ENCODE data around the gene UCP2. TPM values are rescaled to one million over a fixed set of nuclear protein-coding genes. Genes with fewer than 3 reads are reported as not detected.

The UCP2 gene
- total RNA-seq, 2 donors from 2014 or later: 21.6 to 30.2 TPM

Other genes with a start within 250 kb of the UCP2 start
- gene RAB6A, start 221.8 kb downstream of the UCP2 start, total RNA-seq: 100 to 1,000 TPM; 100 to 134 TPM
- 10 to 100 TPM; 33.4 to 37.3 TPM for gene MRPL48, start 195.0 kb downstream of the UCP2 start, total RNA-seq
- 10 to 100 TPM; 60.3 to 65.3 TPM for gene COA4, start 106.0 kb downstream of the UCP2 start, total RNA-seq
- gene PAAF1, start 105.8 kb downstream of the UCP2 start, total RNA-seq: 10 to 100 TPM; 15.4 to 19.9 TPM
- not detected for gene DNAJB13, start 31.8 kb downstream of the UCP2 start, total RNA-seq
- 1 to 10 TPM; 1.1 to 2.2 TPM for gene UCP3, start 26.2 kb upstream of the UCP2 start, total RNA-seq
- gene C2CD3, start 188.2 kb upstream of the UCP2 start, total RNA-seq: 10 to 100 TPM; 12.2 to 17.9 TPM
- 10 to 100 TPM; 26.9 to 31.7 TPM for gene PPME1, start 188.4 kb upstream of the UCP2 start, total RNA-seq